A549 (cell line): ENCODE data around the gene IQSEC3. TPM values are rescaled to one million over a fixed set of nuclear protein-coding genes. Genes with fewer than 3 reads are reported as not detected.

Experiments used
- ATAC-seq, 2 experiments: fragments of 200-7000 bp in 1 of 2; fragments of >200 bp in 1 of 2; cut with Nextera tagmentation in 1 of 2; cut with Tn5 transposase in 1 of 2; 3 replicates each; pipeline versions ENCODE4 v1.8.0 to v1.9.1; 2018 to 2020; ENCODE audit warnings: mild to moderate bottlenecking in 1 of 2, moderate library complexity in 1 of 2
- CTCF ChIA-PET: fragments of 300-600 bp; sonication (Branson Sonifier 250); formaldehyde crosslinking; extraction: SDS; loops from one replicate; lab custom pipeline; 2021; ENCODE audit warnings: antibody characterized with exemption, inconsistent platforms; lab: Yijun Ruan, JAX
- POLR2A ChIA-PET: fragments of 350-600 bp; formaldehyde crosslinking; extraction: SDS; loops from one replicate; lab custom pipeline; 2021; ENCODE audit warnings: antibody characterized with exemption, inconsistent platforms; lab: Yijun Ruan, JAX
- DNase-seq, 2 experiments: peaks; one replicate each; pipeline versions ENCODE4 v3.0.0 to v3.0.0-alpha.2; 2011 to 2016; ENCODE audit warnings: low read depth in 1 of 2, low spot score in 1 of 2
- FAIRE-seq: peaks from 2 replicates; lab custom pipeline; 2011; peaks lifted over from hg19 to GRCh38; lab: Jason Lieb, UNC
- H3K27ac ChIP-seq, 2 experiments: fragments of >200 bp; sonication (Bioruptor Twin); formaldehyde crosslinking; 3 replicates each; pipeline ENCODE4 v1.5.1; 2016 to 2017
- H3K4me1 ChIP-seq: fragments of >200 bp; sonication (Bioruptor Twin); formaldehyde crosslinking; 3 replicates; pipeline ENCODE4 v1.6.1; 2016
- H3K4me2 ChIP-seq: fragments of >200 bp; sonication (Bioruptor Twin); formaldehyde crosslinking; 3 replicates; pipeline ENCODE4 v1.6.1; 2016
- H3K4me3 ChIP-seq: fragments of >200 bp; sonication (Bioruptor Twin); formaldehyde crosslinking; 3 replicates; pipeline ENCODE4 v1.5.1; 2016
- H3K9me3 ChIP-seq: fragments of >200 bp; sonication (Bioruptor Twin); formaldehyde crosslinking; 3 replicates; pipeline ENCODE4 v1.6.1; 2016
- EHF ChIP-seq: fragments of 250-450 bp; sonication (Bioruptor Pico); IDR thresholded peaks from 2 replicates; pipeline ENCODE4 v1.5.0; 2020; ENCODE audit warnings: mild to moderate bottlenecking
- EHMT2 ChIP-seq: fragments of 200-600 bp; sonication (generic); IDR thresholded peaks from 2 replicates; pipeline ENCODE4 v1.6.1; 2016; ENCODE audit warnings: antibody characterized with exemption, low read depth, mild to moderate bottlenecking, moderate library complexity
- FOXS1 ChIP-seq: fragments of 250-450 bp; sonication (Bioruptor Pico); IDR thresholded peaks from 2 replicates; pipeline ENCODE4 v1.5.0; 2020; ENCODE audit warnings: mild to moderate bottlenecking, moderate library complexity
- HOXB13 ChIP-seq: fragments of 250-450 bp; sonication (Bioruptor Pico); IDR thresholded peaks from 2 replicates; pipeline ENCODE4 v1.5.0; 2020; ENCODE audit warnings: low read depth, mild to moderate bottlenecking, moderate library complexity
- KDM5A ChIP-seq: fragments of 200-600 bp; sonication (generic); IDR thresholded peaks from 2 replicates; pipeline ENCODE4 v1.6.1; 2016; ENCODE audit warnings: antibody characterized with exemption, mild to moderate bottlenecking
- NR3C1 ChIP-seq: fragments of >200 bp; sonication (Bioruptor Twin); formaldehyde crosslinking; IDR thresholded peaks from 3 replicates; pipeline ENCODE4 v1.6.1; 2017
- PHF8 ChIP-seq: fragments of 200-600 bp; sonication (generic); IDR thresholded peaks from 2 replicates; pipeline ENCODE4 v1.6.1; 2016; ENCODE audit warnings: low read depth, mild to moderate bottlenecking, antibody characterized with exemption, moderate library complexity, borderline replicate concordance
- RFX5 ChIP-seq: fragments of 450-650 bp; IDR thresholded peaks from 2 replicates; pipeline ENCODE4 v1.7.1; 2014; ENCODE audit warnings: antibody characterized with exemption, mild to moderate bottlenecking, moderate library complexity
- TFCP2L1 ChIP-seq: fragments of 250-450 bp; sonication (Bioruptor Pico); IDR thresholded peaks from 2 replicates; pipeline ENCODE4 v1.5.0; 2021; ENCODE audit warnings: mild to moderate bottlenecking
- TP53 ChIP-seq: fragments of 250-450 bp; sonication (Bioruptor Pico); IDR thresholded peaks from 2 replicates; pipeline ENCODE4 v1.5.0; 2021; ENCODE audit warnings: mild to moderate bottlenecking, moderate library complexity
- WGBS: methylation state at CpG from one replicate; pipeline ENCODE4 v1.1.6; 2017; ENCODE audit errors: missing lambda C conversion rate; 5-methylcytosine and 5-hydroxymethylcytosine counted together
- polyA plus RNA-seq, 4 experiments: library from polyadenylated mRNA; depleted of rRNA in 3 of 4; stranded (reverse); fragments of >200 nt; fragmentation: RNase III in 1 of 4; extraction: RNeasy Plus Mini Kit Qiagen cat#74134 plus additional on column Dnase treatment in 1 of 4; gene quantifications; 2 replicates in 3 of 4; 3 replicates in 1 of 4; pipeline ENCODE4 v1.2.3, GENCODE V29; 2011 to 2017
- TF ChIP-seq, protein P1 (sequence below): fragments of 200-600 bp; sonication (generic); IDR thresholded peaks from 2 replicates; pipeline ENCODE4 v1.6.1; 2016; ENCODE audit warnings: antibody characterized with exemption, mild to moderate bottlenecking, moderate library complexity
- TF ChIP-seq, protein P2 (sequence below): fragments of >200 bp; sonication (Bioruptor Twin); formaldehyde crosslinking; IDR thresholded peaks from 3 replicates; pipeline ENCODE4 v1.6.1; 2016
- TF ChIP-seq, protein P3 (sequence below): fragments of 150-350 bp; IDR thresholded peaks from 2 replicates; pipeline ENCODE4 v1.6.1; 2014; ENCODE audit warnings: low read depth, mild to moderate bottlenecking, low read length

Gene IQSEC3
- polyA plus RNA-seq, 2 of the 4 experiments (the other 2 are of a cell fraction) = not detected

DNA sequence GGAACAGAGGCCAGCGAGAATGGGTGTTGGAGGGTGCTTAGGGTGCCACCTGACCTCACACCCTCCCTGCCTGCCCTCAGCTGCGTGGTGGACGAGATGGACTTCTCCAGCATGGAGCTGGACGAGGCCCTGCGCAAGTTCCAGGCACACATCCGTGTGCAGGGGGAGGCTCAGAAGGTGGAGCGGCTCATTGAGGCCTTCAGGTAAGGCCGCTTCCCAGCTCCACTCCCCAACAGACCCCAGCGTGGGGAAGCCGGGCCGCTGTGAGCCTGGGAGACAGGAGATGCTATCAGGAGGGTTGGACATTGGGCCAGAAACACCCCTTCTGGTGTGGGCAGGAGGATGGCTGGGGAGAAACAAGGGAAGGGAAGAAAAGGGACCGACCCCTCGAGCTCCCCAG is 90.4 kb downstream of the IQSEC3 start:
- FAIRE-seq (no peak), ATAC-seq (no peak), DNase-seq (no peak)
- POLR2A ChIA-PET = no interaction called here
- no peak for TF ChIP-seq EHF (CRISPR knock-in tag)
- no peak for TF ChIP-seq FOXS1
- TF ChIP-seq RFX5 = no peak
- no peak for TF ChIP-seq NR3C1
- TF ChIP-seq, protein P1, sequence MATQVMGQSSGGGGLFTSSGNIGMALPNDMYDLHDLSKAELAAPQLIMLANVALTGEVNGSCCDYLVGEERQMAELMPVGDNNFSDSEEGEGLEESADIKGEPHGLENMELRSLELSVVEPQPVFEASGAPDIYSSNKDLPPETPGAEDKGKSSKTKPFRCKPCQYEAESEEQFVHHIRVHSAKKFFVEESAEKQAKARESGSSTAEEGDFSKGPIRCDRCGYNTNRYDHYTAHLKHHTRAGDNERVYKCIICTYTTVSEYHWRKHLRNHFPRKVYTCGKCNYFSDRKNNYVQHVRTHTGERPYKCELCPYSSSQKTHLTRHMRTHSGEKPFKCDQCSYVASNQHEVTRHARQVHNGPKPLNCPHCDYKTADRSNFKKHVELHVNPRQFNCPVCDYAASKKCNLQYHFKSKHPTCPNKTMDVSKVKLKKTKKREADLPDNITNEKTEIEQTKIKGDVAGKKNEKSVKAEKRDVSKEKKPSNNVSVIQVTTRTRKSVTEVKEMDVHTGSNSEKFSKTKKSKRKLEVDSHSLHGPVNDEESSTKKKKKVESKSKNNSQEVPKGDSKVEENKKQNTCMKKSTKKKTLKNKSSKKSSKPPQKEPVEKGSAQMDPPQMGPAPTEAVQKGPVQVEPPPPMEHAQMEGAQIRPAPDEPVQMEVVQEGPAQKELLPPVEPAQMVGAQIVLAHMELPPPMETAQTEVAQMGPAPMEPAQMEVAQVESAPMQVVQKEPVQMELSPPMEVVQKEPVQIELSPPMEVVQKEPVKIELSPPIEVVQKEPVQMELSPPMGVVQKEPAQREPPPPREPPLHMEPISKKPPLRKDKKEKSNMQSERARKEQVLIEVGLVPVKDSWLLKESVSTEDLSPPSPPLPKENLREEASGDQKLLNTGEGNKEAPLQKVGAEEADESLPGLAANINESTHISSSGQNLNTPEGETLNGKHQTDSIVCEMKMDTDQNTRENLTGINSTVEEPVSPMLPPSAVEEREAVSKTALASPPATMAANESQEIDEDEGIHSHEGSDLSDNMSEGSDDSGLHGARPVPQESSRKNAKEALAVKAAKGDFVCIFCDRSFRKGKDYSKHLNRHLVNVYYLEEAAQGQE = no peak
- TF ChIP-seq KDM5A = no peak
- TF ChIP-seq, protein P2, sequence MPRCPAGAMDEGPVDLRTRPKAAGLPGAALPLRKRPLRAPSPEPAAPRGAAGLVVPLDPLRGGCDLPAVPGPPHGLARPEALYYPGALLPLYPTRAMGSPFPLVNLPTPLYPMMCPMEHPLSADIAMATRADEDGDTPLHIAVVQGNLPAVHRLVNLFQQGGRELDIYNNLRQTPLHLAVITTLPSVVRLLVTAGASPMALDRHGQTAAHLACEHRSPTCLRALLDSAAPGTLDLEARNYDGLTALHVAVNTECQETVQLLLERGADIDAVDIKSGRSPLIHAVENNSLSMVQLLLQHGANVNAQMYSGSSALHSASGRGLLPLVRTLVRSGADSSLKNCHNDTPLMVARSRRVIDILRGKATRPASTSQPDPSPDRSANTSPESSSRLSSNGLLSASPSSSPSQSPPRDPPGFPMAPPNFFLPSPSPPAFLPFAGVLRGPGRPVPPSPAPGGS = no peak
- CTCF ChIA-PET = interaction anchor here (1.2 to 3.4 kb wide), 3 partner anchors 8 to 32 kb away, joined by 3 to 13 read pairs (median 3); no protein-coding TSS in a partner anchor
- H3K27ac ChIP-seq = no peak overlapping the region
- 49% methylated on average over 13 of the region's 13 CpGs for WGBS
- no peak overlapping the region for H3K4me2 ChIP-seq
- H3K9me3 ChIP-seq = no peaks in the 10 kb centered on the region
- H3K4me1 ChIP-seq = no peaks in the 10 kb centered on the region
- H3K4me3 ChIP-seq = no peak overlapping the region

DNA sequence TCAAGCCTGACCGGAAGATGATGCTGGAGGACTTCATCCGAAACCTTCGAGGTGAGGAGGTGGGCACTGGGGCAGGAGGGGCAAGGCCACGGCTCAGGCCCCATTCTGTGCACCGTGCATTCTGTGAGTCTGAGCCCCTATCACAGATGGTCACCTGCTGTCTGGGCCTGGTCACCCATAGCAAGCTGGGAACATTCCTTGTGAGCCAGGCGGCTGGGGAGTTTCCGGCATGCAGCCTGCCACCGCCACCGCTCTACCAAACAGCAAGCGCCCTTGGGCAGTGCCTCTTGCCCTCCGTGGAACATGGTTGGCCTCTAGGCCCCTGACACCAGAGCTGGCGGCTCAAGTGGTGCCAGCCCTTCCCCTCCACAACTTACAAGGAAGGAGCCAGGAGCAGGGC is 91.1 kb downstream of the IQSEC3 start:
- POLR2A ChIA-PET = no interaction called here
- CTCF ChIA-PET = interaction anchor here (1.4 to 3.4 kb wide), 3 partner anchors 9 to 41 kb away, joined by 3 to 13 read pairs (median 3); no protein-coding TSS in a partner anchor
- TF ChIP-seq TP53 (no peak), HOXB13 (CRISPR knock-in tag) (no peak), TFCP2L1 (CRISPR knock-in tag) (no peak), PHF8 (no peak), EHMT2 (no peak)
- Histone ChIP-seq H3K9me3 (no peaks in the 10 kb centered on the region), H3K4me1 (no peaks in the 10 kb centered on the region), H3K27ac (no peak overlapping the region), H3K4me3 (no peak overlapping the region), H3K4me2 (no peak overlapping the region)
- DNase-seq (no peak), ATAC-seq (no peak), FAIRE-seq (no peak)
- 77% methylated on average over 12 of the region's 12 CpGs for WGBS

DNA sequence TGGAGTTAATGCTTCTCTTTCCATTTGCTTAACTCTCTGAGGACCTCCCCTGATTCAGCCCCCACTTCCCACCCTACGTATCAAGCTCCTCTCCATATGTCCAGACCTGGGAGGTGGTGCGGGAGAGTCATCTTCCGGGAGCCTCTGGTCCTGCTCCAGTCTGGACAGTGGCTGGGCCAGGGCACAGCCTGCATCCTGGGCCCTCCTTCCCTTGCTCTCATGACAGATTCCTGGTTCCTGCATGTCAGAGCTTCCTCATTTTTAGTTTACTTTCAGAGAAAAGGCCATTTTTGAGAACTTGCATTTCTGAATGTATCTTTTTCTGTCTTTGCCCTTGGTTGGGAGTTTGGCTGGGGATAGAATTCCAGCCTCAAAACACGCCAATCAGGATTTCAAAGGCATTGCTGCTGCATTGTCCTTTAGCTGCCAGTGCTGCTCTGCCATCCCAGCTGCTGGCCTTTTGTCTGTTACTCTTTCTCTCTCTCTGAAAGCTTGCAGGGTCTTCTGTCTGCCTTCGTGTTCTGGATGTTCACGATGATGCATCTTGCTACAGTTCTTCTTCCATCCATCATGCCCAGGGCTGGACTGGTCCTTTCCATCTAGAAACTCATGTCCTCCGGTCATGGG is 92.7 kb downstream of the IQSEC3 start:
- ChIA-PET POLR2A (no interaction called here), CTCF (interaction anchor here (0.8 to 3.4 kb wide), 5 partner anchors 12 to 45 kb away, joined by 3 to 13 read pairs (median 3); no protein-coding TSS in a partner anchor)
- FAIRE-seq = no peak
- TF ChIP-seq, protein P3, sequence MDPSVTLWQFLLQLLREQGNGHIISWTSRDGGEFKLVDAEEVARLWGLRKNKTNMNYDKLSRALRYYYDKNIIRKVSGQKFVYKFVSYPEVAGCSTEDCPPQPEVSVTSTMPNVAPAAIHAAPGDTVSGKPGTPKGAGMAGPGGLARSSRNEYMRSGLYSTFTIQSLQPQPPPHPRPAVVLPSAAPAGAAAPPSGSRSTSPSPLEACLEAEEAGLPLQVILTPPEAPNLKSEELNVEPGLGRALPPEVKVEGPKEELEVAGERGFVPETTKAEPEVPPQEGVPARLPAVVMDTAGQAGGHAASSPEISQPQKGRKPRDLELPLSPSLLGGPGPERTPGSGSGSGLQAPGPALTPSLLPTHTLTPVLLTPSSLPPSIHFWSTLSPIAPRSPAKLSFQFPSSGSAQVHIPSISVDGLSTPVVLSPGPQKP = no peak
- ATAC-seq = no peak
- no peak overlapping the region for H3K4me3 ChIP-seq
- no peaks in the 10 kb centered on the region for H3K4me1 ChIP-seq
- H3K9me3 ChIP-seq = no peaks in the 10 kb centered on the region
- no peak overlapping the region for H3K4me2 ChIP-seq
- H3K27ac ChIP-seq = no peak overlapping the region
- DNase-seq = no peak
- 53% methylated on average over 7 of the region's 7 CpGs for WGBS
